ENCODE data around the gene COL11A1.

Gene COL11A1

DNA sequence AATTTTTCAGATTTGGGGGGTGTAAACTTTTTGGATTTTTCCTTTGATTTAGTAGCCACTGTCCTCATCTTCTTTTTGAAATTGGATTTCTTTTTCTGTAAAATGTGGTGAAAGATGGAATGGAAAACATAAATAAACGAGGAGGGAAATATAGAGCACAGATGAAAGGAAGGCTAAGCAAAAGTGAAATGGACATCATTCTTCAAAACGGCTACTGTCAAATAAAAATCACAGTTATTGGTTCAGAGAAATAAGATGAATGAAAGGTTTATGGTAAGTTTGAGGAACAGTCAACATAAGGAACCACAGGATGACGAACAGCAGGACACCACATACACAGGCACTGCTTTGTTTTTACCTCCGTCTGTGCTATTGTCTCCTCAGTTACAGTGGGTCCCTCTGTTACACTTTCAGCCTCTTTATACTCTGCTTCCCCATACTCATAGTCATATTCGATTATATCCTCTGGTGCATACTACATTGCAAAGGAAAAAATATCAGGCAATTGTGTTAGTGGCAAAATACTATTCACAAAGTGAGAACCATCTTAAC lies 82.4 kb downstream of the COL11A1 start:
- Histone ChIP-seq H3K27ac (ENCODE audit: low read depth in 2 of 2, low read length in 2 of 2) (no peak overlapping the region), H3K4me3 (ENCODE audit: low read length in 2 of 2) (no peak overlapping the region), H3K36me3 (ENCODE audit: control insufficient read depth in 2 of 2, insufficient read depth in 2 of 2, low read length in 2 of 2) (no peaks in the 10 kb centered on the region), H3K9me3 (ENCODE audit: control insufficient read depth in 2 of 2, low read length in 2 of 2) (no peaks in the 10 kb centered on the region), H3K4me1 (ENCODE audit: control insufficient read depth in 2 of 2, insufficient read depth in 2 of 2, low read length in 2 of 2) (no peaks in the 10 kb centered on the region), H3K27me3 (ENCODE audit: control insufficient read depth in 2 of 2, insufficient read depth in 2 of 2, low read length in 2 of 2) (no peaks in the 10 kb centered on the region), H3K9ac (ENCODE audit: low read depth in 1 of 2, low read length in 2 of 2) (no peak overlapping the region)

DNA sequence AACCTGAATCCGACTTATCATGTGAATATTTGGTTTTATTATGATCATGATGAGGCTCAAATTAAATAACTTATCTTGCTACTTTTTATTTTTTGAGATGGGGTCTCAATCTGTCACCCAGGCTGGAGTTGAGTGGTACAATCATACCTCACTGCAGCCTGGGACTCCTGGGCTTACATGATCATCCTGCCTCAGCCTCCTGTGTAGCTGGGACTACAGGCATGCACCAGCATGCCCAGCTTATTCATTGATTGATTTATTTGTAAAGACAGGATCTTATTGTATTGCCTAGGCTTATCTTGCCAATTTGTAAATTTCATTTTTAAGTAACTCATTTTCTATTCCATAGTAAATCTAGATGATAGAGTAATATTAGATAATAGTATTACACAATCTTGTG lies 84.3 kb downstream of the COL11A1 start:
- Histone ChIP-seq H3K27ac (ENCODE audit: low read depth in 2 of 2, low read length in 2 of 2) (no peak overlapping the region), H3K4me3 (ENCODE audit: low read length in 2 of 2) (no peak overlapping the region), H3K27me3 (ENCODE audit: control insufficient read depth in 2 of 2, insufficient read depth in 2 of 2, low read length in 2 of 2) (no peaks in the 10 kb centered on the region), H3K4me1 (ENCODE audit: control insufficient read depth in 2 of 2, insufficient read depth in 2 of 2, low read length in 2 of 2) (no peaks in the 10 kb centered on the region), H3K9me3 (ENCODE audit: control insufficient read depth in 2 of 2, low read length in 2 of 2) (no peaks in the 10 kb centered on the region), H3K36me3 (ENCODE audit: control insufficient read depth in 2 of 2, insufficient read depth in 2 of 2, low read length in 2 of 2) (no peaks in the 10 kb centered on the region), H3K9ac (ENCODE audit: low read depth in 1 of 2, low read length in 2 of 2) (no peak overlapping the region)

DNA sequence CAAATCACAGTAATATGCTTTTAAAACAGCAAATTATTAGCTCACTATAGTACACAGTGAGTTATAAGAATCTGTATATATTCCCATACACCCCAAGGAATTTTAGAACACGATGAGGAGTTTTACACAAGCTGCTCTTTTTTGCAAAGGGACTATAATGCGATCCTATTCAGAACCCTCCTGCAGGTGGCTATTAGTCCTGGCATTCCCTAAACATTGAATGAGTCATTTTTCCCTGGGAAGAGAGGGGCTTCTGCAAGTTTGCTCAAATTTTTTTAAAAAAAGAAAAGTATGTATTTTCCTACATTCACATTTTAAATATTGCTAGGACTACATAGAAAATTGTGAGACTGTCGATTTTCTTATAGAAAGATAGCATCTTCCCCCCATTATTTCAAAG lies 106.3 kb downstream of the COL11A1 start:
- H3K27me3 ChIP-seq (ENCODE audit: control insufficient read depth in 2 of 2, insufficient read depth in 2 of 2, low read length in 2 of 2) = no peaks in the 10 kb centered on the region
- H3K4me1 ChIP-seq (ENCODE audit: control insufficient read depth in 2 of 2, insufficient read depth in 2 of 2, low read length in 2 of 2) = no peaks in the 10 kb centered on the region
- H3K27ac ChIP-seq (ENCODE audit: low read depth in 2 of 2, low read length in 2 of 2) = no peak overlapping the region
- H3K9ac ChIP-seq (ENCODE audit: low read depth in 1 of 2, low read length in 2 of 2) = no peak overlapping the region
- no peak overlapping the region for H3K4me3 ChIP-seq (ENCODE audit: low read length in 2 of 2)
- no peaks in the 10 kb centered on the region for H3K36me3 ChIP-seq (ENCODE audit: control insufficient read depth in 2 of 2, insufficient read depth in 2 of 2, low read length in 2 of 2)
- H3K9me3 ChIP-seq (ENCODE audit: control insufficient read depth in 2 of 2, low read length in 2 of 2) = no peaks in the 10 kb centered on the region

DNA sequence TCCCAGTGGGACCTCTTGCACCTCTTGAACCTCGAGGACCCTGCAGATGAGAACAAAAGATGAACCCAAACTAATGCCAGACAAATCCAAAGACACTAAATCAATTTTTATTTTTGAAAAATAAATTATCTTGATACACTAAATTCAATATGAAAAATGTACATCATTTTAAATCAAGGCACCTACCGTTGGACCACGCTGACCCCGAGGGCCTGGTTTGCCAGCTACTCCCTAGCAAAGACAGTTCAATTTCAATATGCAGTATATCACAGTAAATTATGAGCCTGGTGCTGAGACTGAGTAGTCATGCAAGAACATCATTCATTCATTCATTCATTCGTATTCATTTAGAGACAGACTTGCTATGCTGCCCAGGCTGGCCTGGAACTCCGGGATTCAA lies 129.4 kb downstream of the COL11A1 start:
- H3K4me1 ChIP-seq (ENCODE audit: control insufficient read depth in 2 of 2, insufficient read depth in 2 of 2, low read length in 2 of 2) = no peaks in the 10 kb centered on the region
- no peak overlapping the region for H3K27ac ChIP-seq (ENCODE audit: low read depth in 2 of 2, low read length in 2 of 2)
- H3K36me3 ChIP-seq (ENCODE audit: control insufficient read depth in 2 of 2, insufficient read depth in 2 of 2, low read length in 2 of 2) = no peaks in the 10 kb centered on the region
- no peaks in the 10 kb centered on the region for H3K9me3 ChIP-seq (ENCODE audit: control insufficient read depth in 2 of 2, low read length in 2 of 2)
- no peaks in the 10 kb centered on the region for H3K27me3 ChIP-seq (ENCODE audit: control insufficient read depth in 2 of 2, insufficient read depth in 2 of 2, low read length in 2 of 2)
- H3K9ac ChIP-seq (ENCODE audit: low read depth in 1 of 2, low read length in 2 of 2) = no peak overlapping the region
- H3K4me3 ChIP-seq (ENCODE audit: low read length in 2 of 2) = no peak overlapping the region

DNA sequence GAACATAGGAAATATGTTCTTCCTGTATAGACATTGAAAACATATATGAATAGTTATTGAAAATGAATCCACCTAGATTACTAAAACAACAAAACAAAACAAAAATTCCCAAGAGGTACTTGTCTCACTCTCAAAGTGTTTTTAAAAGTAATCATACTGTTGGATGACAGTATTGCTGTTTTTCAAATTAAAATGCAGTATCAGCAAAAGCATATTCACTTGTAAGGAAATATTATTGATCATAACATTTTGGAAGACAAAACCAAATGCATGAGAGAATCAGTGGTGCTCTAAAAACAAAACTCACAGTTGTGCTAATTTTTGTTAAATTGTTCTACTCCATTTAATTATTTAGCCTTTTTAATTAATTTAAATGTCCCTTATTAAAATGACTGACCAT lies 131.0 kb downstream of the COL11A1 start:
- Histone ChIP-seq H3K36me3 (ENCODE audit: control insufficient read depth in 2 of 2, insufficient read depth in 2 of 2, low read length in 2 of 2) (no peaks in the 10 kb centered on the region), H3K4me3 (ENCODE audit: low read length in 2 of 2) (no peak overlapping the region), H3K9ac (ENCODE audit: low read depth in 1 of 2, low read length in 2 of 2) (no peak overlapping the region), H3K4me1 (ENCODE audit: control insufficient read depth in 2 of 2, insufficient read depth in 2 of 2, low read length in 2 of 2) (no peaks in the 10 kb centered on the region), H3K27me3 (ENCODE audit: control insufficient read depth in 2 of 2, insufficient read depth in 2 of 2, low read length in 2 of 2) (no peaks in the 10 kb centered on the region), H3K9me3 (ENCODE audit: control insufficient read depth in 2 of 2, low read length in 2 of 2) (no peaks in the 10 kb centered on the region), H3K27ac (ENCODE audit: low read depth in 2 of 2, low read length in 2 of 2) (no peak overlapping the region)

DNA sequence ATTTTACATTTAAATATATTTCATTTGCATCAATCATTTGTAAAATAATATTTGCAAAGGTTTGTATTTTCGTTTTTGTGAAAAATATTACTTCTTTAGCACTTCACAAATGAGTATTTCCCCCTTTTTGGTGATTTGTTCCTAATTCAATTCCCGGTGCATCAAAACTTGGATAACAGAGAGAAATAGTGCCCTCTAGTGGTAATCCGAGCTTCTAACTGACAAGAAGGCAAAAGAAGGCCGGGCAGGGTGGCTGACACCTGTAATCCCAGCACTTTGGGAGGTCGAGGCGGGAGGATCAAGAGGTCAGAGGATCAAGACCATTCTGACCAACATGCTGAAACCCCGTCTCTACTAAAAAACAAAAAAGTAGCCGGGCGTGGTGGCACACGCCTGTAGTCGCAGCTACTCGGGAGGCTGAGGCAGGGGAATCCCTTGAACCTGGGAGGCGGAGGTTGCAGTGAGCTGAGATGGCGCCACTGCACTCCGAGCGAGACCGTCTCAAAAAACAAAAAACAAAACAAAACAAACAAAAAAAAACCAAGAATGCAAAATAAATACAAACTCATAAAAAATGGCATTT lies 137.7 kb downstream of the COL11A1 start:
- H3K4me3 ChIP-seq (ENCODE audit: low read length in 2 of 2) = no peak overlapping the region
- H3K9ac ChIP-seq (ENCODE audit: low read depth in 1 of 2, low read length in 2 of 2) = no peak overlapping the region
- H3K36me3 ChIP-seq (ENCODE audit: control insufficient read depth in 2 of 2, insufficient read depth in 2 of 2, low read length in 2 of 2) = no peaks in the 10 kb centered on the region
- no peaks in the 10 kb centered on the region for H3K27me3 ChIP-seq (ENCODE audit: control insufficient read depth in 2 of 2, insufficient read depth in 2 of 2, low read length in 2 of 2)
- H3K27ac ChIP-seq (ENCODE audit: low read depth in 2 of 2, low read length in 2 of 2) = no peak overlapping the region
- no peaks in the 10 kb centered on the region for H3K9me3 ChIP-seq (ENCODE audit: control insufficient read depth in 2 of 2, low read length in 2 of 2)
- H3K4me1 ChIP-seq (ENCODE audit: control insufficient read depth in 2 of 2, insufficient read depth in 2 of 2, low read length in 2 of 2) = no peaks in the 10 kb centered on the region

DNA sequence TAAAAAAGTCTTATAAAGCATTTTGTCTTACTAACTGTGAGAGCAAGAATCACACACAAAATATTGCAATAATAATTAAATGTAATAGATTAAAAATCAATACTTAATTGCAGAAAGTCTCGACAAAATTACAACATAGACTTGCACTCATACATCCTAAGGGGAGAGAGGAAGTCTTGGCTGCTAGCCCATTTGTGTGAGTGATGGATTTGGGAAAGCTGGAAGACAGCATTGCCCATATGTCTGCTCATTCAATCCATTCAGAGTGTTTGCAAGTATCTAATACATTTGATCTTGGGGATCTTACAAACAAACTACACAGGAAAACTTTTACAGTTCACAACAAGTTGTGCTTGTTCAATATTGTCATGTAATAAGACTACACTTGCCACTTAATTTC lies 140.5 kb downstream of the COL11A1 start:
- H3K9ac ChIP-seq (ENCODE audit: low read depth in 1 of 2, low read length in 2 of 2) = no peak overlapping the region
- H3K4me1 ChIP-seq (ENCODE audit: control insufficient read depth in 2 of 2, insufficient read depth in 2 of 2, low read length in 2 of 2) = no peaks in the 10 kb centered on the region
- no peaks in the 10 kb centered on the region for H3K36me3 ChIP-seq (ENCODE audit: control insufficient read depth in 2 of 2, insufficient read depth in 2 of 2, low read length in 2 of 2)
- no peak overlapping the region for H3K27ac ChIP-seq (ENCODE audit: low read depth in 2 of 2, low read length in 2 of 2)
- H3K9me3 ChIP-seq (ENCODE audit: control insufficient read depth in 2 of 2, low read length in 2 of 2) = no peaks in the 10 kb centered on the region
- H3K27me3 ChIP-seq (ENCODE audit: control insufficient read depth in 2 of 2, insufficient read depth in 2 of 2, low read length in 2 of 2) = no peaks in the 10 kb centered on the region
- H3K4me3 ChIP-seq (ENCODE audit: low read length in 2 of 2) = no peak overlapping the region

DNA sequence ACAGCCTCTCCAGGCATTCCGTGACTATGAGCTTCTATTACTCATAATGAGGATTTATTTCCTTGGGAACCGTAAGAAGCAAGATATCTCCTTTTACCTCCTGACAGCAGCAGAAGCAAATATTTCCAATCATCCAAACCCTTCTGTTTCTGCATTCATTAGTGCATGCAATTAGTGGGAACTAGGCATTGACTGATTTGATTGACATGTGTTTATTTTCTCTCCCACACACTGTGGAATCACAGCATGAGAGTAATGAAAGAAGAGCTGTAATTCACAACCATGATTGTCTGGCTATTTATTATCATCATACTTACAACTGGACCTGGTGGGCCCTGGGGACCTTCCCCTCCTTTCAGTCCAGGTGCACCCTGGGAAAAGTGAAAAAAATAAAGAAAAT lies 146.8 kb downstream of the COL11A1 start:
- Histone ChIP-seq H3K4me1 (ENCODE audit: control insufficient read depth in 2 of 2, insufficient read depth in 2 of 2, low read length in 2 of 2) (no peaks in the 10 kb centered on the region), H3K27me3 (ENCODE audit: control insufficient read depth in 2 of 2, insufficient read depth in 2 of 2, low read length in 2 of 2) (no peaks in the 10 kb centered on the region), H3K4me3 (ENCODE audit: low read length in 2 of 2) (no peak overlapping the region), H3K36me3 (ENCODE audit: control insufficient read depth in 2 of 2, insufficient read depth in 2 of 2, low read length in 2 of 2) (no peaks in the 10 kb centered on the region), H3K27ac (ENCODE audit: low read depth in 2 of 2, low read length in 2 of 2) (no peak overlapping the region), H3K9ac (ENCODE audit: low read depth in 1 of 2, low read length in 2 of 2) (no peak overlapping the region), H3K9me3 (ENCODE audit: control insufficient read depth in 2 of 2, low read length in 2 of 2) (no peaks in the 10 kb centered on the region)

DNA sequence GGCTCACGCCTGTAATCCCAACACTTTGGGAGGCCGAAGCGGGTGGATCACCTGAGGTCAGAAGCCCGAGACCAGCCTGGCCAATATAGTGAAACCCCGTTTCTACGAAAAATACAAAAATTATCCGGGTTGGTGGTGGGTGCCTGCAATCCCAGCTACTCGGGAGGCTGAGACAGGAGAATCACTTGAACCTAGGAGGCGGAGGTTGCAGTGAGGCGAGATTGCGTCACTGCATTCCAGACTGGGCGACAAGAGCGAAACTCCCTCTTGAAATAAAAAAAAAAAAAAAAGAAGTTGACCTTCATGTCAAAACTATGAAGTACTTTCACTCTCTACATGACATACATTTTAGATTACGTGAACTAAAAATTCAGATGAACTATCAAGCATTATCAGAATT lies 153.7 kb downstream of the COL11A1 start:
- no peak overlapping the region for H3K9ac ChIP-seq (ENCODE audit: low read depth in 1 of 2, low read length in 2 of 2)
- no peaks in the 10 kb centered on the region for H3K4me1 ChIP-seq (ENCODE audit: control insufficient read depth in 2 of 2, insufficient read depth in 2 of 2, low read length in 2 of 2)
- H3K9me3 ChIP-seq (ENCODE audit: control insufficient read depth in 2 of 2, low read length in 2 of 2) = no peaks in the 10 kb centered on the region
- H3K36me3 ChIP-seq (ENCODE audit: control insufficient read depth in 2 of 2, insufficient read depth in 2 of 2, low read length in 2 of 2) = no peaks in the 10 kb centered on the region
- no peak overlapping the region for H3K4me3 ChIP-seq (ENCODE audit: low read length in 2 of 2)
- H3K27me3 ChIP-seq (ENCODE audit: control insufficient read depth in 2 of 2, insufficient read depth in 2 of 2, low read length in 2 of 2) = no peaks in the 10 kb centered on the region
- no peak overlapping the region for H3K27ac ChIP-seq (ENCODE audit: low read depth in 2 of 2, low read length in 2 of 2)

DNA sequence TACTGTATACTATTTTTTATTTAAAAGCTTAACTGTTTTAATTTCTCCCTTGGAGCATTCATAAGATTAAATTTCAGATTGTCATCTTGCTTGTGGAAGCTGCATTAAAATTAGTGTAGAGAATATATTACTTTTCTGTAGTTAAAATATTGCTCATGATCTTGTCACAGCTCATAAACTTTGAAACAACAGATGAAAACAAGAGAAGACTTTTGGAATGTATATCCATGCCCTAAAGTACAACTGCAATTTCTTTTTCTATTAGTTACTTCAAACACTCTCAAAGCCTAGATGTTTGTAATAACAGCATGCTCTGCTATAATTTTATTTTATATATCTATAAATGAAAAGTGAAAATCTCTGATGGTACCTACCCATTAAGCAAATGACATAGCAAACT lies 155.9 kb downstream of the COL11A1 start:
- Histone ChIP-seq H3K4me1 (ENCODE audit: control insufficient read depth in 2 of 2, insufficient read depth in 2 of 2, low read length in 2 of 2) (no peaks in the 10 kb centered on the region), H3K27me3 (ENCODE audit: control insufficient read depth in 2 of 2, insufficient read depth in 2 of 2, low read length in 2 of 2) (no peaks in the 10 kb centered on the region), H3K9me3 (ENCODE audit: control insufficient read depth in 2 of 2, low read length in 2 of 2) (no peaks in the 10 kb centered on the region), H3K4me3 (ENCODE audit: low read length in 2 of 2) (no peak overlapping the region), H3K36me3 (ENCODE audit: control insufficient read depth in 2 of 2, insufficient read depth in 2 of 2, low read length in 2 of 2) (no peaks in the 10 kb centered on the region), H3K9ac (ENCODE audit: low read depth in 1 of 2, low read length in 2 of 2) (no peak overlapping the region), H3K27ac (ENCODE audit: low read depth in 2 of 2, low read length in 2 of 2) (no peak overlapping the region)

DNA sequence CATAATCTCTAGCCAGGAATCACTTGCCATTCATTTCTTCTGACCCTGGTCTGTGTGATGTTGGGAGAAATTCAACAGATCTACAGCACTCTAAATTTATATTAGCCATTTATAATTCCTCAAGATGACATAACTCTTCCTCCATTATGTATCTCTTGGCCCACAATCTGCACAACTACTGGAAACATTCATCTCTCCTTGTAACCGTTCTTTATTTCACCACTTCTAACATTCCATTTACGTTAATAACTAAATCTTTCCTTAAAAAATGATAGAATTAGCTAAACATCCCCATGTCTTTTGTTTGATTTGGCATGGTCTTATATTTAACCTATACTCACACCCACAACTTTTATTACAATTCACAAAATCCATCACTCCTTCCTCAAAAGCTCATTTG lies 166.0 kb downstream of the COL11A1 start:
- Histone ChIP-seq H3K27me3 (ENCODE audit: control insufficient read depth in 2 of 2, insufficient read depth in 2 of 2, low read length in 2 of 2) (no peaks in the 10 kb centered on the region), H3K4me1 (ENCODE audit: control insufficient read depth in 2 of 2, insufficient read depth in 2 of 2, low read length in 2 of 2) (no peaks in the 10 kb centered on the region), H3K4me3 (ENCODE audit: low read length in 2 of 2) (no peak overlapping the region), H3K36me3 (ENCODE audit: control insufficient read depth in 2 of 2, insufficient read depth in 2 of 2, low read length in 2 of 2) (no peaks in the 10 kb centered on the region), H3K9me3 (ENCODE audit: control insufficient read depth in 2 of 2, low read length in 2 of 2) (no peaks in the 10 kb centered on the region), H3K9ac (ENCODE audit: low read depth in 1 of 2, low read length in 2 of 2) (no peak overlapping the region), H3K27ac (ENCODE audit: low read depth in 2 of 2, low read length in 2 of 2) (no peak overlapping the region)
